PC-9 (cell line): ENCODE measurements around the gene DPEP3. TPM values are rescaled to one million over a fixed set of nuclear protein-coding genes. Genes with fewer than 3 reads are reported as not detected.

ENCODE experiments used
- BruUV-seq: library from RNA; stranded (reverse); fragments of 400-500 nt; replicated peaks from 2 replicates; lab custom pipeline; 2021; lab: Mats Ljungman, UMichigan
- CTCF ChIA-PET: fragments of 300-600 bp; sonication (Branson Sonifier 250); formaldehyde crosslinking; loops from one replicate; lab custom pipeline; 2022; ENCODE audit warnings: antibody characterized with exemption; lab: Charles Lee
- POLR2A ChIA-PET: fragments of 300-600 bp; sonication (Branson Sonifier 250); formaldehyde crosslinking; loops from one replicate; lab custom pipeline; 2022; ENCODE audit warnings: antibody characterized with exemption; ENCODE audit not compliant: unreplicated experiment; lab: Charles Lee
- DNase-seq, 2 experiments: peaks; one replicate each; pipeline versions ENCODE4 v3.0.0 to v3.0.0-alpha.2; 2015 to 2022; ENCODE audit warnings: mixed read lengths in 1 of 2
- H2AFZ ChIP-seq: fragments of 200-600 bp; sonication (generic); 2 replicates; pipeline ENCODE4 v1.8.1; 2017; ENCODE audit warnings: antibody characterized with exemption
- H3F3A ChIP-seq: fragments of 200-600 bp; sonication (generic); 2 replicates; pipeline ENCODE4 v1.8.1; 2017; ENCODE audit warnings: antibody characterized with exemption, mild to moderate bottlenecking, low read depth; ENCODE audit not compliant: insufficient read depth
- H3K27ac ChIP-seq: fragments of 200-600 bp; sonication (generic); 2 replicates; pipeline ENCODE4 v1.6.1; 2016; ENCODE audit warnings: mixed run types
- H3K27me3 ChIP-seq: fragments of 200-600 bp; sonication (generic); 2 replicates; pipeline ENCODE4 v1.6.1; 2016; ENCODE audit warnings: low read depth, mixed run types; ENCODE audit not compliant: insufficient read depth
- H3K36me3 ChIP-seq: fragments of 200-600 bp; sonication (generic); 2 replicates; pipeline ENCODE4 v1.6.1; 2016; ENCODE audit warnings: low read depth, mixed run types
- H3K4me1 ChIP-seq: fragments of 200-600 bp; sonication (generic); replicated peaks from 2 replicates; pipeline ENCODE4 v1.6.1; 2016; ENCODE audit warnings: mixed run types; ENCODE audit not compliant: insufficient read depth
- H3K4me2 ChIP-seq: fragments of 200-600 bp; sonication (generic); 2 replicates; pipeline ENCODE4 v1.6.1; 2017; ENCODE audit warnings: mixed run types
- H3K4me3 ChIP-seq: fragments of 200-600 bp; sonication (generic); 2 replicates; pipeline ENCODE4 v1.6.1; 2016; ENCODE audit warnings: mixed run types
- H3K79me2 ChIP-seq: fragments of 200-600 bp; sonication (generic); 2 replicates; pipeline ENCODE4 v1.6.1; 2017; ENCODE audit warnings: low read depth, mixed run types
- H3K9me2 ChIP-seq: fragments of 200-600 bp; sonication (generic); 2 replicates; pipeline ENCODE4 v1.8.1; 2017; ENCODE audit warnings: mild to moderate bottlenecking; ENCODE audit not compliant: insufficient read depth
- H3K9me3 ChIP-seq: fragments of 200-600 bp; sonication (generic); 2 replicates; pipeline ENCODE4 v1.8.1; 2016; ENCODE audit warnings: low read depth; ENCODE audit not compliant: insufficient read depth
- H4K20me1 ChIP-seq: fragments of 200-600 bp; sonication (generic); 2 replicates; pipeline ENCODE4 v1.8.1; 2017; ENCODE audit not compliant: insufficient read depth
- EZH2 ChIP-seq: fragments of 200-600 bp; sonication (generic); IDR thresholded peaks from 2 replicates; pipeline ENCODE4 v1.8.0; 2017; ENCODE audit warnings: antibody characterized with exemption, low read depth
- intact Hi-C: fragments of 100-400 bp; cut with micrococcal nuclease; formaldehyde crosslinking; loops from one replicate; pipeline ENCODE4 v1.10.0; 2022; ENCODE audit not compliant: unreplicated experiment
- total RNA-seq: library from RNA; stranded (reverse); gene quantifications from 2 replicates; pipeline ENCODE4 v1.2.3, GENCODE V29; 2021
- TF ChIP-seq, protein P1 (sequence below): fragments of 200-600 bp; sonication (generic); conservative IDR thresholded peaks from 2 replicates; pipeline ENCODE4 v1.6.1; 2017; ENCODE audit warnings: mixed run types, antibody characterized with exemption, mild to moderate bottlenecking, moderate library complexity

Gene DPEP3
- total RNA-seq, 1 experiment from 2014 or later: not detected

DNA sequence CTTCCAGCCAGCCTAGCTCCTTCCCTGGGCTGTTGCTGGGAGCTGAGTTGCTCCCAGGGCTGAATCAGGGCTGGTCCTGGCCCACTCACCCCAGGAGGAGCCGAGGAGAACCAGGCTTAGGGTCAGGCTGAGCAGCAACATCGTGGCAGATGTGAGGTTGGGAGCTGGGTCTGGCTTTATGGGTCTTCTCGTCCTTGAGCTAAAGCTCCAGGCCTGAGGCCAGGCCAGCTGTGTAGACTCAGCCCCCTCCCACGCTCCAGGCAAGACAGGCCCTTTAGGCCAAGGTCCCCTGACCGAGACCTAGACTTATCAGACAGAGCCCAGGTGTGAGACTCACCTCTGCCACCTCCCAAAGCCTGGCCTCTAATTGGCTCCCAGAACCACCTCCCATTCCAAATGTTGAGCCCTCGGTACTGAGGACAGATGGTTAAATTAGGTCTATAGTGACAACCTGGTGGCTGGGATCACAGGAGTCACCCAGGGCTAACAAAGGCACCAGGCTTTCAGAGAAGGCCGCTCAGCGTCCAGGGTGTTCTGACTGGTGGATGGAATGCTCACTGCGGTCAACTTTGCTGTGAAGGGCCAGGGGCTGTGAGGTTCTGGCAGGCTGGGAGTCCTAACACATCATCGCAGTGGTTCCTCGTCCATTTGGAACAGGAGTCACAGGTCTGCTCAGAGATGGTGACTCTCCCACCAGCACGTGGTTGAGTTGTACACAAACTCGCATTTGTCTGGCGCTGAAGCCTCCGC, 48.4 kb downstream of the DPEP3 start, which contains the start of gene CTRL:
CTRL (minus strand) TSS at position 151 of the 750 bp plus-strand sequence; CDS start at position 141, 10 bp downstream.
- Histone ChIP-seq H3K27ac (no peak within 1 kb of the TSS), H3K4me2 (no peak within 1 kb of the TSS), H3K36me3 (no peaks in the 10 kb centered on the region), H4K20me1 (peaks cover 12% of the 10 kb centered on the region), H3K4me1 (0 out of 2 replicates have a peak, but pooled peaks cover under 1% of the 10 kb centered on the region), H3K27me3 (no peaks in the 10 kb centered on the region), H2AFZ (no peak within 1 kb of the TSS), H3K9me2 (no peaks in the 10 kb centered on the region), H3K9me3 (no peaks in the 10 kb centered on the region), H3K4me3 (no peak within 1 kb of the TSS), H3K79me2 (peaks cover 12% of the 10 kb centered on the region), H3F3A (peaks cover 6% of the 10 kb centered on the region; the same call in 1 of the 2 replicates)
- no TSS peak for BruUV-seq
- ChIA-PET POLR2A (interaction anchor here (0.6 kb wide), 1 partner anchor 14 kb away, joined by 6 read pairs; no protein-coding TSS in a partner anchor), CTCF (no interaction called here)
- TF ChIP-seq EZH2: no peak
- TF ChIP-seq, protein P1, sequence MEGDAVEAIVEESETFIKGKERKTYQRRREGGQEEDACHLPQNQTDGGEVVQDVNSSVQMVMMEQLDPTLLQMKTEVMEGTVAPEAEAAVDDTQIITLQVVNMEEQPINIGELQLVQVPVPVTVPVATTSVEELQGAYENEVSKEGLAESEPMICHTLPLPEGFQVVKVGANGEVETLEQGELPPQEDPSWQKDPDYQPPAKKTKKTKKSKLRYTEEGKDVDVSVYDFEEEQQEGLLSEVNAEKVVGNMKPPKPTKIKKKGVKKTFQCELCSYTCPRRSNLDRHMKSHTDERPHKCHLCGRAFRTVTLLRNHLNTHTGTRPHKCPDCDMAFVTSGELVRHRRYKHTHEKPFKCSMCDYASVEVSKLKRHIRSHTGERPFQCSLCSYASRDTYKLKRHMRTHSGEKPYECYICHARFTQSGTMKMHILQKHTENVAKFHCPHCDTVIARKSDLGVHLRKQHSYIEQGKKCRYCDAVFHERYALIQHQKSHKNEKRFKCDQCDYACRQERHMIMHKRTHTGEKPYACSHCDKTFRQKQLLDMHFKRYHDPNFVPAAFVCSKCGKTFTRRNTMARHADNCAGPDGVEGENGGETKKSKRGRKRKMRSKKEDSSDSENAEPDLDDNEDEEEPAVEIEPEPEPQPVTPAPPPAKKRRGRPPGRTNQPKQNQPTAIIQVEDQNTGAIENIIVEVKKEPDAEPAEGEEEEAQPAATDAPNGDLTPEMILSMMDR: no peak; the same call in 1 of the 2 replicates
- DNase-seq: no peak
- intact Hi-C loops: no loop called here

DNA sequence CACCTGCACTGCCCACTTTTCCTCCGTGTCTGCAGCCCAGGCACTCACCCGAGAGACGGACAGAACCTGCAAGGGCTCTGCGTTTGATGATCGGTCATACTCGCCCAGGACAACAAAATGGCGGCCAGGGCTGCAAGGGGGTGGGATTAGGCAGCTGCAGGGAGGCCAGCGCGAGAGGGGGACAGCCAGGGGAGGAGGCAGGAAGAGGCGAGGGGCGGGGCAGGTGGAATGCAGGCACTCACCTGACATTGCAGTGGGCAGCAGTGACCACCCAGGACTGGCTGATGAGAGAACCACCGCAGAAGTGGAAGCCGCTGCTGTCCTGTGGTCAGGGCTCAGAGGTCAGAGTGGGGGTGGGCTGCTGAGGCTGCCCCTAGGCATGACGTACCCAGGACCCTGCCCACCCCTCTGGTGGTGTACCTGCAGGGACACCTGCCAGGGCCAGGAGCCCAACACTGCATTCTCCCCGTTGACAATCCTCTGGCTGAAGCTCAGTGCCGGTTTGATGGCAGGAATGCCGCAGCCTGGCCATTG, 49.6 kb downstream of the DPEP3 start:
- POLR2A ChIA-PET: no interaction called here
- TF ChIP-seq, protein P1: no peak
- TF ChIP-seq EZH2: no peak
- BruUV-seq: no TSS peak
- H3K9me3 ChIP-seq: no peaks in the 10 kb centered on the region
- H3K4me3 ChIP-seq: no peak overlapping the region
- no peak overlapping the region for H3K27ac ChIP-seq
- H3K36me3 ChIP-seq: no peaks in the 10 kb centered on the region
- peaks cover 20% of the 10 kb centered on the region for H4K20me1 ChIP-seq
- H3K27me3 ChIP-seq: no peaks in the 10 kb centered on the region
- no peak overlapping the region for H2AFZ ChIP-seq
- H3K4me1 ChIP-seq: no peaks in the 10 kb centered on the region
- H3K79me2 ChIP-seq: peaks cover under 1% of the 10 kb centered on the region; the same call in 1 of the 2 replicates
- peaks cover 11% of the 10 kb centered on the region; the same call in 1 of the 2 replicates for H3F3A ChIP-seq
- CTCF ChIA-PET: no interaction called here
- intact Hi-C loops: no loop called here
- no peaks in the 10 kb centered on the region for H3K9me2 ChIP-seq
- DNase-seq: no peak
- H3K4me2 ChIP-seq: no peak overlapping the region

DNA sequence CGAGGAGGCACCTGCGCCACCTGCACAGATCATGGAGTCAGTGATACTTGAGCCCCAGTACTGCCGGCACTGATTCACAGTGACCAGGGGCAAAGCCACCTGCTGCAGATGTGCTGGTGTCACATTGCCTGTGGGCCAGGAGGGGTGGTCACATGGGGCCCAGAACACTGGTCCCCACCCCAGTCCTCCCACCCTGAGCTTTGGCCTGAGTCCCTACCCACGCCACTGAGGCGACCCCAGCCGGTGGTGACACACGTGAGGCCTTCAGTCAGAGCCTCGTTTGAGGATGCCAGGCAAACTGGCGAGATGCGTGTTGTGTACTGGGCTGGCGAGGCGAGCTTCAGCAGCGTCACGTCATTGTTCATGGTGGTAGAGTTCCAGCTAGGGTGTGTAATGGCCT, 50.1 kb downstream of the DPEP3 start:
- H2AFZ ChIP-seq: no peak overlapping the region
- H3K9me2 ChIP-seq: no peaks in the 10 kb centered on the region
- peaks cover 11% of the 10 kb centered on the region; the same call in 1 of the 2 replicates for H3F3A ChIP-seq
- ChIA-PET POLR2A (no interaction called here), CTCF (no interaction called here)
- no peak overlapping the region for H3K4me3 ChIP-seq
- H3K79me2 ChIP-seq: no peaks in the 10 kb centered on the region
- H3K27me3 ChIP-seq: no peaks in the 10 kb centered on the region
- H3K4me1 ChIP-seq: no peaks in the 10 kb centered on the region
- BruUV-seq: no TSS peak
- DNase-seq: no peak
- H3K36me3 ChIP-seq: no peaks in the 10 kb centered on the region
- TF ChIP-seq EZH2: no peak
- TF ChIP-seq, protein P1: no peak
- H4K20me1 ChIP-seq: peaks cover 25% of the 10 kb centered on the region
- no peaks in the 10 kb centered on the region for H3K9me3 ChIP-seq
- no peak overlapping the region for H3K4me2 ChIP-seq
- no peak overlapping the region for H3K27ac ChIP-seq
- intact Hi-C loops: no loop called here
